Kidney (tissue), 14 donors: Measurements from ENCODE around the gene KMT2D. TPM values are rescaled to one million over a fixed set of nuclear protein-coding genes. Genes with fewer than 3 reads are reported as not detected.

Experiments
- DNase-seq, 5 donors: peaks; one replicate each; pipeline ENCODE4 v3.0.0-alpha.2; 2013 to 2020
- FAIRE-seq: peaks from 2 replicates; lab custom pipeline; 2012; peaks lifted over from hg19 to GRCh38; lab: Jason Lieb, UNC
- H3K27ac ChIP-seq, 2 donors: one replicate each; pipeline ENCODE4 v1.7.0; 2013; ENCODE audit warnings: low read depth in 2 of 2, low read length in 2 of 2, inconsistent platforms in 1 of 2
- H3K27me3 ChIP-seq: one replicate; pipeline ENCODE4 v1.7.1; 2013; ENCODE audit warnings: low read length, inconsistent platforms; ENCODE audit not compliant: control insufficient read depth, insufficient read depth
- H3K36me3 ChIP-seq, 3 donors: one replicate each; pipeline versions ENCODE4 v1.7.0 to v1.7.1; 2013; ENCODE audit warnings: low read length in 3 of 3, control low read depth in 1 of 3, inconsistent platforms in 1 of 3; ENCODE audit not compliant: insufficient read depth in 3 of 3, control insufficient read depth in 2 of 3
- H3K4me1 ChIP-seq, 3 donors: one replicate each; pipeline versions ENCODE4 v1.7.0 to v1.7.1; 2013; ENCODE audit warnings: low read length in 3 of 3, inconsistent platforms in 1 of 3, low read depth in 1 of 3; ENCODE audit not compliant: control insufficient read depth in 2 of 3, insufficient read depth in 2 of 3
- H3K4me3 ChIP-seq, 3 donors: one replicate each; pipeline versions ENCODE4 v1.7.0 to v1.8.1; 2013; ENCODE audit warnings: low read length in 3 of 3, control low read depth in 1 of 3, inconsistent platforms in 1 of 3
- H3K9ac ChIP-seq, 3 donors: one replicate each; pipeline versions ENCODE4 v1.7.0 to v1.7.1; 2013; ENCODE audit warnings: low read length in 3 of 3, control low read depth in 1 of 3, inconsistent platforms in 1 of 3
- H3K9me3 ChIP-seq, 3 donors: one replicate each; pipeline versions ENCODE4 v1.7.0 to v1.7.1; 2013; ENCODE audit warnings: low read length in 3 of 3, control low read depth in 1 of 3, inconsistent platforms in 1 of 3; ENCODE audit not compliant: control insufficient read depth in 2 of 3, insufficient read depth in 1 of 3
- intact Hi-C: fragments of 100-400 bp; cut with DNase I; formaldehyde crosslinking; loops from one replicate; pipeline ENCODE4 v1.11.1; 2022
- polyA plus RNA-seq: library from polyadenylated mRNA; stranded (reverse); fragments of 350-450 nt; fragmentation: Illumina TruSeq; extraction: RNeasy Lipid Tissue Mini Kit (QIAGEN cat#74804); gene quantifications from one replicate; pipeline ENCODE4 v1.2.3, GENCODE V29; 2014; ENCODE audit warnings: low read depth, low replicate concordance; ENCODE audit not compliant: insufficient read depth
- total RNA-seq: library from RNA; stranded (reverse); fragmentation: NEBNext Ultra II Directional; extraction: Animal tissue kit (Norgen Biotek cat#: 25700); gene quantifications from one replicate; pipeline ENCODE4 v1.2.1, GENCODE V29; 2021
- TF ChIP-seq, protein P1 (sequence below): IDR thresholded peaks from 3 replicates; pipeline ENCODE4 v1.5.1; 2012; ENCODE audit warnings: mild to moderate bottlenecking, moderate library complexity, borderline replicate concordance; ENCODE audit not compliant: insufficient read depth; ENCODE audit errors: extremely low read depth
- donor health status: control.
- donor health status: control.
- donor health status: control.
- donor health status: control.
- donor health status: control.
- donor health status: DM: yes; HTN: yes; CAD: no.
- donor health status: Normal renal cell carcinoma (clear cell type).

KMT2D gene
- total and polyA plus RNA-seq, 2 donors from 2014 or later, result 5.0 to 89.9 TPM

DNA sequence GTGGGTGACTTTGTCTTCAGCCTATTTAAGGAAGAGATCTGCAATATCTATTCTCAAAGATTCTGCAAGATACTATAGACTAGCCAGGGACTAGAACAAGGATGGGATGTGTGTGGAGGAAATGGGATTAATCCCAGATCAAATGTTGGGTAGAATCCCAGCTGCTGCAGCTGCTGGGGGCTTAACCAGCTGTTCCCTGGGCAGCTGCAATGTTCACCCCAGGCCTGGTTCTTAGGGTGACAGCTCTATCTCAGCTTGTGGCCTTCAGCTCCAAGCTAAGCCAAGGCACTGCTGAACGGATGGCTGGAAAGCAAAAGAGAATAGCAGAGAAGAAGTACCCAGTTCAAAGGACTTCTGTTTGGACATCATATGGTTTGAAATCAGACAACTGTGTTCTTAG, 19.2 kb upstream of the KMT2D start:
- intact Hi-C loops, result no loop called here

DNA sequence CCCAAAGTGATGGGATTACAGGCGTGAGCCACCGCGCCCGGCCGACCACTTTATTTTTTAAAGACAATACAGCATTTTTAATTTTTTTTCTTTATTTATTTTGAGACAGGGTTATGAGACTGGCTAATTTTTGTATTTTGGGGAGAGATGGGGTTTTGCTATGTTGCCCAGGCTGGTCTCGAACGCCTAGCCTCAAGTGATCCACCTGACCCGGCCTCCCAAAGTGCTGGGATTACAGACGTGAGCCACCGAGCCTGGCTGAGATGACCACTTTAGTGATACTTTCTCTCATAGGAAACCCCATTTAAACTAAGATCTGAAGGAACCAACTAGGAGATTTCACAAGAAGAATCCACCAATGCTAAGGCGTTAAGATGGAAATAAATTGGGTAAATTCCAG, 10.4 kb upstream of the KMT2D start:
- no peak for DNase-seq
- TF ChIP-seq, protein P1, sequence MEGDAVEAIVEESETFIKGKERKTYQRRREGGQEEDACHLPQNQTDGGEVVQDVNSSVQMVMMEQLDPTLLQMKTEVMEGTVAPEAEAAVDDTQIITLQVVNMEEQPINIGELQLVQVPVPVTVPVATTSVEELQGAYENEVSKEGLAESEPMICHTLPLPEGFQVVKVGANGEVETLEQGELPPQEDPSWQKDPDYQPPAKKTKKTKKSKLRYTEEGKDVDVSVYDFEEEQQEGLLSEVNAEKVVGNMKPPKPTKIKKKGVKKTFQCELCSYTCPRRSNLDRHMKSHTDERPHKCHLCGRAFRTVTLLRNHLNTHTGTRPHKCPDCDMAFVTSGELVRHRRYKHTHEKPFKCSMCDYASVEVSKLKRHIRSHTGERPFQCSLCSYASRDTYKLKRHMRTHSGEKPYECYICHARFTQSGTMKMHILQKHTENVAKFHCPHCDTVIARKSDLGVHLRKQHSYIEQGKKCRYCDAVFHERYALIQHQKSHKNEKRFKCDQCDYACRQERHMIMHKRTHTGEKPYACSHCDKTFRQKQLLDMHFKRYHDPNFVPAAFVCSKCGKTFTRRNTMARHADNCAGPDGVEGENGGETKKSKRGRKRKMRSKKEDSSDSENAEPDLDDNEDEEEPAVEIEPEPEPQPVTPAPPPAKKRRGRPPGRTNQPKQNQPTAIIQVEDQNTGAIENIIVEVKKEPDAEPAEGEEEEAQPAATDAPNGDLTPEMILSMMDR, result no peak
- intact Hi-C loops, result no loop called here
- no peak overlapping the region for H3K9ac ChIP-seq
- H3K27ac ChIP-seq, result no peak overlapping the region
- no peak overlapping the region for H3K4me3 ChIP-seq
- FAIRE-seq, result no peak
- no peaks in the 10 kb centered on the region for H3K9me3 ChIP-seq
- no peaks in the 10 kb centered on the region for H3K36me3 ChIP-seq
- H3K4me1 ChIP-seq, result peaks cover 3 to 10% (median 4%) of the 10 kb centered on the region in 3 donors
- H3K27me3 ChIP-seq, result no peaks in the 10 kb centered on the region

More for the DNA sequence above, 19.2 kb upstream of the KMT2D start:
- H3K4me1 ChIP-seq, result no peaks in the 10 kb centered on the region
- no peak overlapping the region for H3K27ac ChIP-seq
- TF ChIP-seq, protein P1, result no peak
- H3K9me3 ChIP-seq, result no peaks in the 10 kb centered on the region
- DNase-seq, result no peak
- H3K9ac ChIP-seq, result no peak overlapping the region
- no peak for FAIRE-seq
- no peak overlapping the region for H3K4me3 ChIP-seq
- no peaks in the 10 kb centered on the region for H3K36me3 ChIP-seq
- no peaks in the 10 kb centered on the region for H3K27me3 ChIP-seq

DNA sequence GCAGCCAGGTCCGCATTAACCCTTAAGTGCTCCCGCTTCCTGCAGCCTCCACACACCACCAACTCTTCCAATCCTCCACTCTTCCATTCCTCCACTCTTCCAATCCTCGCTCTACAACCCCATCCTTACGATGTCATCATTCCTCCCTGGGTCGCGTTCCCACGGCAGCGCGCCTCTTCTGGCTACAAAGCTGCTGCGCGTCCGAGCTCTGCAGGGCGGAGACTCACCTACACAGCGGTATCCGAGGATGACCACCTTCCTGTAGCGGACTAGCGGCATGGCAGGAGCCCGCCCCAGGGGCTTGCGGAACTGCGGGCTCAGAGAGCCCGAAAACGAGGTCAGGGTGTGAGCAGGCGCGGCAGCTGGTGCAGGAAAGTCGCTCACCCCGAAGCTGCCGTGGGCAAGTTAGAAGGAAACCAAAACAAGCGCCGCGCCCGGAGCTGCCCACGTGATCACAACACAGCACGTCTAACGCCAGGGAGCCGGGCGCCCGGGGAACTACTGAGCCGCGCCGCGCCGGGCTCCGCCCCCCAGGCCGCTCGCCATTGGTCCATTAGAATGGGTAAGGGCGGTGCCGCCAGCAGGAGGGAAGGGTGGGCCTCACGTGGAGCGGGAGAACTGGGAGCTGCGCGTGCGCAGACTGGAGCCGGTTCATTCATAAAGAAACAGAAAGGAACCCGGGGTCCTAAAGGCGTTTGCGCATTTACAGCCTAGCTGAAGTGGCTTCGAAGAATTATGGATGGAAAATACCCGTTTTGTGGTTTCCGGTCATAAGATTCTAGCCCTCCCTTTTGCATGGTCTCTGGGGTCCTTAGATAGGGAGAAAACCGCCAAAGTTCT, 9.1 kb upstream of the KMT2D start, which contains the start of gene RHEBL1:
RHEBL1 (minus strand) TSS at position 473 of the 840 bp plus-strand sequence; CDS start at position 279, 194 bp downstream.
- peak; percentile 86 for FAIRE-seq
- Histone ChIP-seq H3K27me3 (no peaks in the 10 kb centered on the region), H3K9ac (peak within 1 kb of the TSS; percentile 62 to 69 (median 67)), H3K9me3 (no peaks in the 10 kb centered on the region), H3K4me3 (peak within 1 kb of the TSS; percentile 72 to 96 (median 84)), H3K27ac (peak within 1 kb of the TSS; percentile 16 to 67), H3K36me3 (no peaks in the 10 kb centered on the region), H3K4me1 (peaks cover 3 to 10% (median 4%) of the 10 kb centered on the region in 3 donors)
- peak; percentile 98 to 99 (median 98) for DNase-seq
- TF ChIP-seq, protein P1, result no peak
- intact Hi-C loops, result loop anchor here (10.0 kb wide), 1 partner anchor 55 kb away; no protein-coding TSS in a partner anchor
